Ovary (tissue), 3 donors: ENCODE data around the gene C16orf54.

ENCODE experiments used
- CTCF ChIP-seq, 3 donors: fragments of 450-650 bp in 2 of 3; fragments of 200-600 bp in 1 of 3; IDR thresholded peaks; one replicate each; pipeline versions ENCODE4 v1.5.1 to v1.8.0; 2016 to 2022; ENCODE audit warnings: antibody characterized with exemption in 3 of 3, mild to moderate bottlenecking in 1 of 3
- POLR2A ChIP-seq: fragments of 450-650 bp; IDR thresholded peaks from one replicate; pipeline ENCODE4 v1.6.1; 2017; ENCODE audit warnings: antibody characterized with exemption, mild to moderate bottlenecking, moderate library complexity
- donor health status: DM: no; HTN: no; CAD: no.

- TF ChIP-seq CTCF (IDR thresholded peaks at IDR 0.05) = no peak
- no peak for TF ChIP-seq POLR2A
Measured at GRCh38 chr16:29743827-29744531, 1.8 kb downstream of the C16orf54 start.
